Central memory CD4-positive, alpha-beta T cell (primary cell): ENCODE data around the gene SPDYC.

ENCODE experiments used
- DNase-seq: peaks from one replicate; pipeline ENCODE4 v3.0.0; 2022

The SPDYC gene

DNA sequence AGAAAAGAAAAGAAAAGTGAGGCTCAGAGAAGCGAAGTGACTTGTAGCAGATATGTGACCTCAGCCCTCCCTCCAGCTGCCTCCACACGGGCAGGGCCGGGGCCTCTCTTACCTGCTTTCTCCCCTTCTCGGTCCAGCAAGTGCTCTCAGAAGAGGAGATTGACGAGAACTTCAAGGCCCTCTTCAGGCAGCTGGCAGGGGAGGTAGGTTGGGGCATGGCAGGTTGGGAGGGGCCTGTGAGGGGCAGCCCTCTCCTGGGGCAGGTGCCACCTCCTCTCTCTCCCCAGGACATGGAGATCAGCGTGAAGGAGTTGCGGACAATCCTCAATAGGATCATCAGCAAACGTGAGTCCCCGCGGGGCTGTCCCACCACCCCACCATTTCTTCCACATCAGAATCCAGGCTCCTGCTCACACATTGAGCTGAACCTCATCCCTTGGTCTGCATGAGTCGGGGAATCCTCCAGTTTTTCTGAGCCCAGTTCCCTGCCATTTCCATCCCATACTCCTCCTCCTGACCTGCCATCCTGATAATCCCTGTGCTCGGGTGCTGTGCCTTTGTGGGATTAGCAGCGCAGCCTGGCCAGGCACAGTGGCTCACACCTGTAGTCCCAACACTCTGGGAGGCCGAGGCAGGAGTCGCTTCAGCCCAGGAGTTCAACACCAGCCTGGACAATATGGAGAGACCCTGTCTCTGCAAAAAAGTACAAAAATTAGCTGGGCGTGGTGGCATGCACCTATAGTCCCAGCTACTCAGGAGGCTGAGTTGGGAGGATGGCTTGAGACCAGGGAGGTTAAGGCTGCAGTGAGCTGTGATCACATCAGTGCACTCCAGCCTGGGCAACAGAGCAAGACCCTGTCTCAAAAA, 38.1 kb downstream of the SPDYC start:
- no peak for DNase-seq

DNA sequence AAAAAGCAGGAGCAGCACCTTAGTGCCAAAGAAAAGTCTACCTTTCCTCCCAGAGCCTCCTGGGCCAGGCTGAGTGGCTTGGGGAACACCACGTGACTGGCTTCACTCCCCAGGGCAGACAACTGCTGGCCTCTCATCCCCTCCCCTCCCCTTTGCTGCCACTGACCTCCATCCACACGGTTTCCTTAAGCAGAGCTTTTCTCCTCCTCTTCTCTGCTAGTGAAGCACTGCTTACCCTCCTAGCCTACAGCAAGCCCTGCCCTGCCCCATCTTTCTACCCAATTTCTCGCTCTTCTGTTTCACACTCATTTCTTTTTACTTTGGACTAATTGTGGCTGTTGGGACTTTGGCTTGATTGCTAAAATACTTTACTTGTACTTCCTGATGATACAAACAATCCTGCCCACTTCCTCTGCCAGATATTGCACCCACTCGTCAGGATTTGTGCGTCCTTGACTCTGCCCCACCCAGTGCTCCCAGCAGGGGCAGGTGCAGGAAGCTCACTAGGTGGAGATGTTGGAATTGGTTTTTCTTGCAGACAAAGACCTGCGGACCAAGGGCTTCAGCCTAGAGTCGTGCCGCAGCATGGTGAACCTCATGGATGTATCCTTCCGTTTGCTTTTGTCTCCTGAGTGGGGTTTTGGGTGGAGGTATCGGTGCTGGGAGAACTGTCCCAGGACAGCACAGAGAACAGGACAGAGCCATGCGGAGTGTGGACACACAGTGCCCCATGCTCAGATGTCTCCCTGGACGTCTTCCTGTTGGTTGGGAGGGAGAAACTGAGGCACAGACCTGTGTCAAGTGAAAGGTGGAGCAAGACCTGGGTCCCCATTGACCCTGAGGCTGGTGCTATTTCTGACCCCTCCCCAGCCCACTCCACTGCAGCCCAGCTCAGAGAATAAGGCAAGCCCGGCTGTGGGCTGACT, 39.0 kb downstream of the SPDYC start:
- no peak for DNase-seq

DNA sequence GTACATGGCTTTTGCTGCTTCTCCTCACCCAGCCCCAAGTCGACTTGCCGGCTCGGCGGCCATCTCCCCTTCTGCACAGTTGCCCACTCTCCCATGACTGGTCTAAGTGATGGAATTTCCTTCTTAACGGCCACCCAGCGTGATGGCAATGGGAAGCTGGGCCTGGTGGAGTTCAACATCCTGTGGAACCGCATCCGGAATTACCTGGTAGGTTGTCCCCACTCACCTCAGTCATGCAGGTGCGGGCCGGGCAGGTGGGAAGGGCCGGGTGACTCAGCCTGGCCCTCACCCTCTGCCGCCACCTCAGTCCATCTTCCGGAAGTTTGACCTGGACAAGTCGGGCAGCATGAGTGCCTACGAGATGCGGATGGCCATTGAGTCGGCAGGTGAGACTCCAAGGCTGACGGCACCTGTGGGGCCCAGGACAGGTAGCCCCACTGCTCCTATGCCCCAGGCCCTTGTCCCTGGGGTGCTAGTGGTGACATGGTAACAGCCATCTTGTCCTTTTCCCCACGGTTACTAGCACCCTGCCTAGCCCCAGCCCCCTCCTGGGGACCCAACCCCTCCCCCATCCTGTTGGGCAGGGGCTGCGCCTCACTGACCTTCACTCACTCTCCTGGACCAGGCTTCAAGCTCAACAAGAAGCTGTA, 39.8 kb downstream of the SPDYC start:
- DNase-seq = no peak

DNA sequence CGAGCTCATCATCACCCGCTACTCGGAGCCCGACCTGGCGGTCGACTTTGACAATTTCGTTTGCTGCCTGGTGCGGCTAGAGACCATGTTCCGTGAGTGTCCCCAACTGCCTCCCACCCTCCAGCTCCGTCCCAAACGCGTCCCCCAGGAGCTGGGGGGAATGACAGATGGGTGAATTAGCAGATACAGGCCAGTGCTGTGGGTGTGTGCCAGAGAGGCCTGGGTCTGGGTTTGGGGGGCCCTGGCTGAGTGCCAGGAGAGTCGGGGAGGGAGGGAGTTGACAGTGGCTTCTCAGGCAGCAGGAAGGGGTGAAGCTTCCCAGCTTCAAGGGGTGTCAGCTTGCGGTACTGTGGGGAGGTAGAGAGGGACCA, 40.3 kb downstream of the SPDYC start:
- no peak for DNase-seq

- no peak for DNase-seq
These were observed 40.7 kb downstream of the SPDYC start for GRCh38 chr11:65210748-65211147.

DNA sequence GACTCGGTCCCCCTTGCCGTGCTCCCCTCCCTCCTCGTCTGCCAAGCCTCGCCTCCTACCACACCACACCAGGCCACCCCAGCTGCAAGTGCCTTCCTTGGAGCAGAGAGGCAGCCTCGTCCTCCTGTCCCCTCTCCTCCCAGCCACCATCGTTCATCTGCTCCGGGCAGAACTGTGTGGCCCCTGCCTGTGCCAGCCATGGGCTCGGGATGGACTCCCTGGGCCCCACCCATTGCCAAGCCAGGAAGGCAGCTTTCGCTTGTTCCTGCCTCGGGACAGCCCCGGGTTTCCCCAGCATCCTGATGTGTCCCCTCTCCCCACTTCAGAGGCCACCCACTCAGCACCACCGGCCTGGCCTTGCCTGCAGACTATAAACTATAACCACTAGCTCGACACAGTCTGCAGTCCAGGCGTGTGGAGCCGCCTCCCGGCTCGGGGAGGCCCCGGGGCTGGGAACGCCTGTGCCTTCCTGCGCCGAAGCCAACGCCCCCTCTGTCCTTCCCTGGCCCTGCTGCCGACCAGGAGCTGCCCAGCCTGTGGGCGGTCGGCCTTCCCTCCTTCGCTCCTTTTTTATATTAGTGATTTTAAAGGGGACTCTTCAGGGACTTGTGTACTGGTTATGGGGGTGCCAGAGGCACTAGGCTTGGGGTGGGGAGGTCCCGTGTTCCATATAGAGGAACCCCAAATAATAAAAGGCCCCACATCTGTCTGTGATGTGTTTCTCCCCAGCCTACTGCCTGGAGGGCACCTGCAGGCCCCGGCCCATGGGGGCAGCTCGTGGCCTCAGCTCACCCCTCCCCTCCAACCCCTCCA, 41.5 kb downstream of the SPDYC start:
- no peak for DNase-seq

DNA sequence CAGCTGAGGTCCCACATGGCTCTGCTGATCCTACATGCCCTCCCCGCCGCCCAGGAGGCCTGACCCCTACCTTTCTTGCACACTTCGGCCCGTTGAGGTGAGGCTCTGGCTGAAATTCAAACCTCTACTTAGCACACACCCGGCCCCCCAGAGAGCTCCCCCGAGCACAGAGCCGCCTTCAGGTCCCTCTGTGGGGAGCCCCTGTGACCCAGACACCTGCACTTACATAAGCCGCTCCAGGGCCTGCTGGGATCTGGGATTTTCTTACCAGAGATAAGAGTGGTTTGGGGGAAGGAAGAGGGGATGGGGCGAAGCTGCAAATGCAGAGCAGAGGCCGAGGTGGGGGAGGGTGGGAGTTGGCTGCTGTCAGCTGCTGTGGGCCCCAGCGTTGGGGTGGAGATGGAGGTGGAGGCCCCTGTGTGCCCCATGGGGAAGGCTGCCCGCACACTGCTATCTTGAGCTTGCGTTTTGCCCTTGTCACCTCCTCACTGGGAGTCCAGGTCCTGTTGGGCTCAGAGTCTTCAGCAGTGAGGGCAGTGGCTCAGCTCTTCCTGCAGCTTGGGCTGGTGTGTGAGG, 42.3 kb downstream of the SPDYC start:
- DNase-seq = no peak

GRCh38 chr11:65213322-65214211, 43.5 kb downstream of the SPDYC start:
- no peak for DNase-seq

- no peak for DNase-seq
These were observed 44.3 kb downstream of the SPDYC start for GRCh38 chr11:65214212-65214845.

DNA sequence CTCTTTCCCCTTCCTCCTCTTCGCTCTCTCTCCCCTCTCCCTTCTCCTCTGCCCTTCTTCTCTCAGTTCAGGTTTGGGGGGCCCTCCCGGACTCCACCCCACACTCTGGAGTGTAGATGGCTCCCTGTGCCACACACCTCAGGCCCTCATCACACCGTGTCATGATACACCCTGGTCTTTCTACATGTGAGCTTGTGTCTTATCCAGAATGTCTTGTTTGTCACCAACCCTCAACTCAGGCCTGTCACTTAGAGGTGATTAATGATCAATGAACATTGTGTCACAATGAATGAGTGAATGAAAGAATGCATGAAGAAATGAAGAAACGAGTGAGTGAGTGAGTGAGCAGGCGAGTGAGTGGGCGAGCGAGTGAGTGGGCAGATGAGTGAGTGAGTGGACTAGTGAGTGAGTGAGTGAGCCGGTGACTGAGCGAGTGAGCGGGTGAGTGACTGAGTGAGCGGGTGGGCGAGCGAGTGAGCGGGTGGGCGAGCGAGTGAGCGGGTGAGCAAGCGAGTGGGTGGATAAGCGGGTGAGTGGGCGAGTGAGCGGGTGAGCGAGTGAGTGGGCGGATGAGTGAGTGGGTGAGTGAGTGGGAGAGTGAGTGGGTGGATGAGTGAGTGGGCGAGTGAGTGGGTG, 45.5 kb downstream of the SPDYC start:
- no peak for DNase-seq

GRCh38 chr11:65216830-65217229, 46.8 kb downstream of the SPDYC start:
- no peak for DNase-seq

DNA sequence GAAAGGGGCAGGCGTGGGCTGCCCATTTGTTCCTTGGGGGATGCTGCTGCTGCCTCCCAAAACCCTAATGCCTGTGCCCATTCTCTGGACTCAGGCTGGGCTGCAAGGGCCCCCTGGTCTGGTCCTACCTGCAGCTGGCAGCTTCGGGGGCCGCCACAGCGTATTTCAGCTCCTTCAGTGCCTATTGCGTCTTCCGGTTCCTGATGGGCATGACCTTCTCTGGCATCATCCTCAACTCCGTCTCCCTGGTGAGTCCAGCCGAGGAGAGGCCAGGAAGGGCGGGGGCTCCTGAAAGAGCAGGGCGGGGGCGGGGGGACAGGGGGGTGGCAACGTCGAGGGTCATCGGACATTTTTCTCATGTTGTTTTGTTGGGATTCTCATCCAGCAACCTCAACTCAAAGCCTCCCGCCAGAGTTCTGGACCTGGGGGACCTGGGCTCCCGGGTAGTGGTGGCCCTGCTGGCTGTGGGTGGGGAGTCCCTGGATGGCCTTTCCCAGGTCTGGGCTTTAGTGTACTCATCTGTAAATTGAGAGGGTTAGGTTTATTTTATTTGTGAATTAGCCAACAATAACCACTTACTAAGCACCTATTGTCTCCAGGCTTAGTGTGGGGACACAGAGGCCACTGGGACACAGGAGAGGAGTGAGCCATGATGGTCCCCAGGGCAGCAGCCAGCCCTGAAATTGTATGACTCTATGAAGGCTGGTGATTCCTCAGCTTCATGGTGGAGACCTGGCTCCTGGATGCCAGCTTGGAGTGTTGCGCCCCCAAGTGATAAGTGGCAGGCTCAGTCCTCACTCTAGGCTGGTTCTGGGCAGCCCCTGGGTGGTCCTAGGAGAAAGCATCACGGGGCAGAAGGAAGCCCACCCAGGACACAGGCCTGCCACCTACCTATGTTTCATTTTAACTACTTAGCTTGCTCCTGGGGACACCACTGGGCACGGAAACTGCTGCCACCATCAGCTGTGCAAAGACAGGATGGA, 47.7 kb downstream of the SPDYC start:
- no peak for DNase-seq

GRCh38 chr11:65218446-65218845, 48.4 kb downstream of the SPDYC start:
- DNase-seq = no peak

DNA sequence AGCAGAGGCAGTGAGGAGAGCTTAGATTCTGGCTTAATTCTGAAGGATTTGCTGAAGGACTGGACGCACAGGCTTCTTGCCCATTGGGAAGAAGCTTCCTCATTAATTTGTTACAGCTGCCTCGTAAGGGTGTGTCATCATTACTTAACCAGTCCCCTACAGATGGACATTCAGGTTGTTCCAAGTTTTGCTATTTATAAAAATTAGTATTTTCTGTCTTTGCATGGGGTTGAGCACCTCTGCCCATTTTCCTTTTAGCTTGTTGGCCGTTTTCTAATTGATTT, 49.8 kb downstream of the SPDYC start:
- DNase-seq = no peak

GRCh38 chr11:65221026-65221425, 51.0 kb downstream of the SPDYC start:
- DNase-seq = no peak
